T-helper 2 cell treated with Interferon-gamma antibody and Interleukin-4, amounts not matched to agents 5 μg/mL and 100 μg/mL, for 36 hours (primary cell): ENCODE measurements around the gene MAB21L2.
"Not testable (repeated sequence)": the region's sequence is repeated elsewhere in the genome, so short reads cannot be mapped to it uniquely, and the experiment has no call there.

Experiments
- DNase-seq: peaks from one replicate; pipeline ENCODE4 v3.0.0; 2021; ENCODE audit warnings: low spot score
- H3K27ac Mint-ChIP-seq: one replicate; pipeline ENCODE4 v1.8.0; 2021; ENCODE audit warnings: mild to moderate bottlenecking, mixed read lengths
- H3K27me3 Mint-ChIP-seq: one replicate; pipeline ENCODE4 v1.8.0; 2021; ENCODE audit warnings: low read depth, mixed read lengths
- H3K36me3 Mint-ChIP-seq: one replicate; pipeline ENCODE4 v1.8.0; 2021; ENCODE audit warnings: low read depth, mixed read lengths
- H3K4me1 Mint-ChIP-seq: one replicate; pipeline ENCODE4 v1.8.0; 2021; ENCODE audit warnings: low read depth, mixed read lengths
- H3K4me3 Mint-ChIP-seq: one replicate; pipeline ENCODE4 v1.8.0; 2022; ENCODE audit warnings: mild to moderate bottlenecking, moderate library complexity, mixed read lengths
- H3K9me3 Mint-ChIP-seq: one replicate; pipeline ENCODE4 v1.8.0; 2021; ENCODE audit warnings: mixed read lengths

Gene MAB21L2

GRCh38 chr4:150582146-150582872 is at the start of gene MAB21L2:
Gene MAB21L2, plus strand, starts transcription at chr4:150582151. Its CDS starts 879 bp downstream, at chr4:150583030.
- no peaks in the 10 kb centered on the region for H3K27me3 Mint-ChIP-seq
- no peak for DNase-seq
- H3K4me1 Mint-ChIP-seq, result no peaks in the 10 kb centered on the region
- no peaks in the 10 kb centered on the region for H3K9me3 Mint-ChIP-seq
- H3K27ac Mint-ChIP-seq, result no peak within 1 kb of the TSS
- no peak within 1 kb of the TSS for H3K4me3 Mint-ChIP-seq
- peaks cover 23% of the 10 kb centered on the region for H3K36me3 Mint-ChIP-seq

GRCh38 chr4:150533673-150534072 is 48.3 kb upstream of the MAB21L2 start:
- DNase-seq, result no peak
- H3K27ac Mint-ChIP-seq, result no peak overlapping the region
- no peaks in the 10 kb centered on the region for H3K36me3 Mint-ChIP-seq
- H3K4me3 Mint-ChIP-seq, result no peak overlapping the region
- no peaks in the 10 kb centered on the region for H3K4me1 Mint-ChIP-seq
- no peaks in the 10 kb centered on the region for H3K9me3 Mint-ChIP-seq
- H3K27me3 Mint-ChIP-seq, result no peaks in the 10 kb centered on the region

- no peaks in the 10 kb centered on the region for H3K9me3 Mint-ChIP-seq
- no peak overlapping the region for H3K4me3 Mint-ChIP-seq
- no peaks in the 10 kb centered on the region for H3K4me1 Mint-ChIP-seq
- no peaks in the 10 kb centered on the region for H3K27me3 Mint-ChIP-seq
- no peak for DNase-seq
- H3K27ac Mint-ChIP-seq, result no peak overlapping the region
- H3K36me3 Mint-ChIP-seq, result no peaks in the 10 kb centered on the region
These were observed 47.1 kb upstream of the MAB21L2 start for GRCh38 chr4:150534818-150535217.

GRCh38 chr4:150537911-150538310 is 44.0 kb upstream of the MAB21L2 start:
- not testable (repeated sequence) for DNase-seq, H3K4me1 Mint-ChIP-seq, H3K4me3 Mint-ChIP-seq, H3K9me3 Mint-ChIP-seq, H3K36me3 Mint-ChIP-seq, H3K27me3 Mint-ChIP-seq, H3K27ac Mint-ChIP-seq

GRCh38 chr4:150540536-150540935 is 41.4 kb upstream of the MAB21L2 start:
- no peak overlapping the region for H3K27ac Mint-ChIP-seq
- H3K4me1 Mint-ChIP-seq, result no peaks in the 10 kb centered on the region
- no peaks in the 10 kb centered on the region for H3K9me3 Mint-ChIP-seq
- H3K36me3 Mint-ChIP-seq, result no peaks in the 10 kb centered on the region
- no peaks in the 10 kb centered on the region for H3K27me3 Mint-ChIP-seq
- no peak overlapping the region for H3K4me3 Mint-ChIP-seq
- no peak for DNase-seq

GRCh38 chr4:150540959-150541360 is 41.0 kb upstream of the MAB21L2 start:
- no peak overlapping the region for H3K4me3 Mint-ChIP-seq
- DNase-seq, result no peak
- H3K36me3 Mint-ChIP-seq, result no peaks in the 10 kb centered on the region
- no peaks in the 10 kb centered on the region for H3K4me1 Mint-ChIP-seq
- H3K27me3 Mint-ChIP-seq, result no peaks in the 10 kb centered on the region
- H3K9me3 Mint-ChIP-seq, result no peaks in the 10 kb centered on the region
- H3K27ac Mint-ChIP-seq, result no peak overlapping the region

GRCh38 chr4:150541681-150542080 is 40.3 kb upstream of the MAB21L2 start:
- Mint-ChIP-seq H3K4me3 (no peak overlapping the region), H3K4me1 (no peaks in the 10 kb centered on the region), H3K9me3 (no peaks in the 10 kb centered on the region), H3K27ac (no peak overlapping the region), H3K27me3 (no peaks in the 10 kb centered on the region), H3K36me3 (no peaks in the 10 kb centered on the region)
- no peak for DNase-seq

GRCh38 chr4:150543042-150543441 is 38.9 kb upstream of the MAB21L2 start:
- no peaks in the 10 kb centered on the region for H3K27me3 Mint-ChIP-seq
- H3K4me1 Mint-ChIP-seq, result no peaks in the 10 kb centered on the region
- no peak for DNase-seq
- no peak overlapping the region for H3K4me3 Mint-ChIP-seq
- no peak overlapping the region for H3K27ac Mint-ChIP-seq
- H3K36me3 Mint-ChIP-seq, result no peaks in the 10 kb centered on the region
- H3K9me3 Mint-ChIP-seq, result no peaks in the 10 kb centered on the region

GRCh38 chr4:150546286-150546685 is 35.7 kb upstream of the MAB21L2 start:
- Mint-ChIP-seq H3K27me3 (no peaks in the 10 kb centered on the region), H3K9me3 (no peaks in the 10 kb centered on the region), H3K27ac (no peak overlapping the region), H3K4me1 (no peaks in the 10 kb centered on the region), H3K36me3 (no peaks in the 10 kb centered on the region), H3K4me3 (no peak overlapping the region)
- no peak for DNase-seq

GRCh38 chr4:150547154-150547838 is 34.7 kb upstream of the MAB21L2 start:
- H3K4me1 Mint-ChIP-seq, result no peaks in the 10 kb centered on the region
- H3K27ac Mint-ChIP-seq, result no peak overlapping the region
- H3K9me3 Mint-ChIP-seq, result peaks cover 2% of the 10 kb centered on the region
- no peaks in the 10 kb centered on the region for H3K27me3 Mint-ChIP-seq
- H3K4me3 Mint-ChIP-seq, result no peak overlapping the region
- peaks cover 3% of the 10 kb centered on the region for H3K36me3 Mint-ChIP-seq
- no peak for DNase-seq

GRCh38 chr4:150557811-150558210 is 24.1 kb upstream of the MAB21L2 start:
- not testable (repeated sequence) for H3K36me3 Mint-ChIP-seq, DNase-seq, H3K27me3 Mint-ChIP-seq, H3K9me3 Mint-ChIP-seq, H3K27ac Mint-ChIP-seq, H3K4me1 Mint-ChIP-seq, H3K4me3 Mint-ChIP-seq

- Mint-ChIP-seq H3K27ac (no peak overlapping the region), H3K27me3 (no peaks in the 10 kb centered on the region), H3K9me3 (peaks cover 13% of the 10 kb centered on the region), H3K36me3 (peaks cover 8% of the 10 kb centered on the region), H3K4me3 (no peak overlapping the region), H3K4me1 (no peaks in the 10 kb centered on the region)
- no peak for DNase-seq
These were observed 20.7 kb upstream of the MAB21L2 start for GRCh38 chr4:150561143-150561737.

GRCh38 chr4:150562250-150562649 is 19.7 kb upstream of the MAB21L2 start:
- Mint-ChIP-seq H3K4me1 (no peaks in the 10 kb centered on the region), H3K36me3 (peaks cover 8% of the 10 kb centered on the region), H3K27ac (no peak overlapping the region), H3K27me3 (no peaks in the 10 kb centered on the region), H3K4me3 (no peak overlapping the region), H3K9me3 (peaks cover 13% of the 10 kb centered on the region)
- DNase-seq, result no peak

- Mint-ChIP-seq H3K4me1 (no peaks in the 10 kb centered on the region), H3K9me3 (peaks cover 13% of the 10 kb centered on the region), H3K36me3 (peaks cover 8% of the 10 kb centered on the region), H3K27me3 (no peaks in the 10 kb centered on the region), H3K27ac (no peak overlapping the region), H3K4me3 (no peak overlapping the region)
- no peak for DNase-seq
These were observed 19.2 kb upstream of the MAB21L2 start for GRCh38 chr4:150562751-150563150.
